LNCaP clone FGC (cell line): ENCODE measurements around the gene ANO8.

Experiments used
- DNase-seq: peaks from one replicate; pipeline ENCODE4 v3.0.0-alpha.2; 2011; ENCODE audit warnings: low read depth
- H3K4me3 ChIP-seq: 2 replicates; pipeline ENCODE4 v1.5.1; 2011; ENCODE audit warnings: mild to moderate bottlenecking, low read depth, low read length, control low read depth
- CTCF ChIP-seq: IDR thresholded peaks from 2 replicates; pipeline ENCODE4 v1.5.1; 2012; ENCODE audit warnings: mild to moderate bottlenecking; ENCODE audit not compliant: control insufficient read depth, insufficient read depth; ENCODE audit errors: extremely low read depth

The ANO8 gene

GRCh38 chr19:17304386-17305215 is 30.1 kb downstream of the ANO8 start:
- no peak for DNase-seq
- TF ChIP-seq CTCF = no peak
- no peak overlapping the region for H3K4me3 ChIP-seq

DNA sequence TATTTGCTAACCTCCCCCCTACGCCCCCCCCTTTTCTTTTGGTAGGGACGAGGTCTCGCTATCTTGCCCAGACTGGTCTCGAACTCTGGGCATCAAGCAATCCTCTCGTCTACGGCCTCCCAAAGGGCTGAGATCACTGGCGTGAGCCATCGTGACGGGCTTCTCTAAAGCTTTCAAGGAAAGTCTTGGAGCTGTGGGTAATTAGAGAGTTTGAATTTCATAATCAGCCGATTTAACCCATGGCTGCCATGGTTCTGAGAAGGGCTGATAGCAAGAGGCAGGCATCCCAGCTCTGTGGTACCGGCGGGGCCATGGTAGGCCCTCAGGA is 30.8 kb downstream of the ANO8 start:
- H3K4me3 ChIP-seq = no peak overlapping the region; the same call in 1 of the 2 replicates
- no peak for DNase-seq
- no peak for TF ChIP-seq CTCF

- H3K4me3 ChIP-seq = peak within 1 kb of the TSS; percentile 83
- peak; percentile 87 for DNase-seq
- TF ChIP-seq CTCF = peak; percentile 56
Measured at GRCh38 chr19:17303167-17303939, 31.3 kb downstream of the ANO8 start, which contains the start of gene ABHD8. ABHD8 (minus strand) TSS chr19:17303425; CDS start chr19:17301616, 1,809 bp downstream.

GRCh38 chr19:17302391-17303166 is 32.1 kb downstream of the ANO8 start:
- TF ChIP-seq CTCF = no peak
- H3K4me3 ChIP-seq = peak overlapping the region; percentile 83
- DNase-seq = no peak

DNA sequence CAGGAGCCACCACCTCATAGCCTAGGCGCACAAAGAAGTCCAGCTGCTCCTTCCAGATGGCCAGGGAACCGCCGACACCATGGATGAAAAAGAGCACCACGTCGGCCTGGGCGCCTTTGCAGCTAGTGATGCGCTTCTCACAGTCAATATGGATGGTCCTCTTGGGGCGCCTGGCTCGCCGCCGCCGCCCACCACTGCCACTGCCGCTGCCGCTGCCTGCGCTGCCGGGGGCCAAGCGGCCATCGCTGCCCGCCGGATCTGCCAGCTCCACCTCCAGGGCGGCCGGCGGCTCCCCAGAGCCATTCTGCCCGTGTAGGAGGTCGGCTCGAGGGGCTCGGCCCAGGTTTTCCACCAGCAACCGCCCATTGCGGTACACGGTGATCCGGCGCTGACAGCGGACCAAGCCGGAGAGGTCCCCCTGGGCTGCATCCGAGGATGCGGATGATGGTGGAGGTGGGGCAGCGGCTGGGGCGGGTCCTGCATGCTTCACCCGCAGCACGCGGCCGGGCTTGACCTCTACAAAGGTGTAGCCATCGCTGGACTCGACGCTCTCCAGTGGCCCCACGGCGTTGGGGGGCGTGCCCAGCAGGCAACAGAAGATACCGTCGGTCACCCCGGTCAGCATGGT is 33.5 kb downstream of the ANO8 start:
- no peak for DNase-seq
- TF ChIP-seq CTCF = no peak
- no peak overlapping the region for H3K4me3 ChIP-seq

- no peak for TF ChIP-seq CTCF
- no peak overlapping the region for H3K4me3 ChIP-seq
- no peak for DNase-seq
Measured at GRCh38 chr19:17296976-17297375, 37.7 kb downstream of the ANO8 start.
